Endothelial cell of umbilical vein (primary cell): ENCODE measurements around the gene FAM174B. TPM values are rescaled to one million over a fixed set of nuclear protein-coding genes. Genes with fewer than 3 reads are reported as not detected.

Experiments
- BruUV-seq: library from RNA; stranded (reverse); fragments of 400-500 nt; replicated peaks from 2 replicates; lab custom pipeline; 2021; lab: Mats Ljungman, UMichigan
- CTCF ChIA-PET: fragments of 300-600, 350-600 bp; sonication (Branson Sonifier 250); formaldehyde crosslinking; loops from one replicate; lab custom pipeline; 2021; ENCODE audit warnings: antibody characterized with exemption, inconsistent platforms; lab: Charles Lee
- POLR2A ChIA-PET: fragments of 300-600, 350-600 bp; sonication (Branson Sonifier 250); formaldehyde crosslinking; loops from one replicate; lab custom pipeline; 2021; ENCODE audit warnings: antibody characterized with exemption, inconsistent platforms; lab: Charles Lee
- DNase-seq: peaks from one replicate; pipeline ENCODE4 v3.0.0-alpha.2; 2011; ENCODE audit warnings: low read depth, low spot score
- FAIRE-seq: peaks from 2 replicates; lab custom pipeline; 2011; peaks lifted over from hg19 to GRCh38; lab: Jason Lieb, UNC
- H2AFZ ChIP-seq: 2 replicates; pipeline ENCODE4 v1.6.0; 2012; ENCODE audit warnings: low read depth, low read length, control low read depth, inconsistent platforms
- H3K27ac ChIP-seq: 2 replicates; pipeline ENCODE4 v1.5.1; 2011; ENCODE audit warnings: low read depth, mild to moderate bottlenecking, control low read depth, low read length, moderate library complexity; ENCODE audit not compliant: insufficient read depth
- H3K27me3 ChIP-seq, 2 experiments: 2 replicates each; pipeline versions ENCODE4 v1.6.0 to v1.6.1; 2011; ENCODE audit warnings: low read length in 2 of 2, mixed read lengths in 1 of 2; ENCODE audit not compliant: control insufficient read depth in 2 of 2, insufficient read depth in 2 of 2
- H3K36me3 ChIP-seq, 2 experiments: 2 replicates in 1 of 2; 3 replicates in 1 of 2; pipeline ENCODE4 v1.5.1; 2011; ENCODE audit warnings: low read length in 2 of 2, mild to moderate bottlenecking in 1 of 2, moderate library complexity in 1 of 2; ENCODE audit not compliant: control insufficient read depth in 2 of 2, insufficient read depth in 2 of 2; ENCODE audit errors: extremely low read depth in 1 of 2
- H3K4me1 ChIP-seq: 3 replicates; pipeline ENCODE4 v1.5.1; 2011; ENCODE audit warnings: mild to moderate bottlenecking, low read length; ENCODE audit not compliant: control insufficient read depth, insufficient read depth; ENCODE audit errors: extremely low read depth
- H3K4me2 ChIP-seq: 2 replicates; pipeline ENCODE4 v1.6.1; 2011; ENCODE audit warnings: low read length, control low read depth, mixed read lengths; ENCODE audit not compliant: insufficient read depth
- H3K4me3 ChIP-seq, 3 experiments: fragments of 200-600 bp in 1 of 3; sonication (generic), shearing (Covaris generic) in 1 of 3; replicated peaks in 1 of 3; 2 replicates each; pipeline ENCODE4 v1.5.1; 2011 to 2016; ENCODE audit warnings: control low read depth in 3 of 3, low read length in 3 of 3, mild to moderate bottlenecking in 2 of 3, inconsistent platforms in 1 of 3, low read depth in 1 of 3, moderate library complexity in 1 of 3; ENCODE audit not compliant: insufficient read depth in 1 of 3
- H3K79me2 ChIP-seq: 2 replicates; pipeline ENCODE4 v1.6.0; 2012; ENCODE audit warnings: low read length, inconsistent platforms; ENCODE audit not compliant: control insufficient read depth, insufficient read depth
- H3K9ac ChIP-seq: replicated peaks from 2 replicates; pipeline ENCODE3; 2011; ENCODE audit warnings: low read length, control low read depth; ENCODE audit not compliant: insufficient read depth; ENCODE audit errors: extremely low read depth
- H3K9me1 ChIP-seq: replicated peaks from 3 replicates; pipeline ENCODE4 v1.6.0; 2011; ENCODE audit warnings: mild to moderate bottlenecking, low read length; ENCODE audit not compliant: control insufficient read depth, insufficient read depth; ENCODE audit errors: extremely low read depth
- H3K9me3 ChIP-seq: replicated peaks from 2 replicates; pipeline ENCODE4 v1.5.1; 2012; ENCODE audit warnings: low read length, inconsistent platforms; ENCODE audit not compliant: control insufficient read depth, insufficient read depth
- H4K20me1 ChIP-seq: replicated peaks from 2 replicates; pipeline ENCODE3; 2011; ENCODE audit warnings: mild to moderate bottlenecking, low read length; ENCODE audit not compliant: control insufficient read depth, insufficient read depth; ENCODE audit errors: extremely low read depth
- EZH2 ChIP-seq: IDR thresholded peaks from 2 replicates; pipeline ENCODE4 v1.6.1; 2012; ENCODE audit warnings: borderline replicate concordance, low read depth, mild to moderate bottlenecking, moderate library complexity, low read length, inconsistent platforms; ENCODE audit not compliant: severe bottlenecking
- FOS ChIP-seq: IDR thresholded peaks from 2 replicates; pipeline ENCODE4 v1.6.1; 2011; ENCODE audit warnings: mild to moderate bottlenecking, low read length, moderate library complexity, borderline replicate concordance; ENCODE audit not compliant: insufficient read depth
- GATA2 ChIP-seq: IDR thresholded peaks from 2 replicates; pipeline ENCODE4 v1.7.0; 2011; ENCODE audit warnings: low read depth, mild to moderate bottlenecking, moderate library complexity, mixed read lengths, low read length; ENCODE audit not compliant: insufficient read length, insufficient read depth
- MYC ChIP-seq: IDR thresholded peaks from one replicate; pipeline ENCODE4 v1.6.1; 2011; ENCODE audit warnings: mild to moderate bottlenecking, low read depth, low read length
- POLR2AphosphoS5 ChIP-seq: IDR thresholded peaks from 2 replicates; pipeline ENCODE4 v1.6.1; 2012; ENCODE audit warnings: low read depth, mild to moderate bottlenecking, control low read depth, low read length, moderate library complexity; ENCODE audit not compliant: insufficient read depth
- dilution Hi-C: fragments of 300-500 bp; cut with MboI; formaldehyde crosslinking; loops from one replicate; pipeline ENCODE4 v1.15.0; 2019; ENCODE audit warnings: low sequenced_read_pairs; ENCODE audit not compliant: extremely low pct_ligation_motif_present
- intact Hi-C: fragments of 100-400 bp; cut with micrococcal nuclease; formaldehyde crosslinking; loops from one replicate; pipeline ENCODE4 v1.10.0; 2022
- polyA plus RNA-seq, 4 experiments: library from polyadenylated mRNA; depleted of rRNA in 3 of 4; stranded (reverse) in 3 of 4; unstranded in 1 of 4; fragments of >200 nt; gene quantifications; 2 replicates each; pipeline versions ENCODE4 v1.2.1 to v1.2.3, GENCODE V29; 2011 to 2012; ENCODE audit warnings: missing spikeins in 1 of 4
- total RNA-seq: library from RNA; stranded (reverse); gene quantifications from 2 replicates; pipeline ENCODE4 v1.2.3, GENCODE V29; 2021
- TF ChIP-seq, protein P1 (sequence below): IDR thresholded peaks from 2 replicates; pipeline ENCODE4 v1.6.1; 2011; ENCODE audit not compliant: insufficient read depth, insufficient read length
- TF ChIP-seq, protein P2 (sequence below), 2 donors: IDR thresholded peaks; 1 replicate in 1 of 2; 2 replicates in 1 of 2; pipeline ENCODE4 v1.5.1; 2011; ENCODE audit warnings: low read length in 2 of 2, mild to moderate bottlenecking in 2 of 2, moderate library complexity in 2 of 2, control low read depth in 1 of 2, inconsistent platforms in 1 of 2, low read depth in 1 of 2; ENCODE audit not compliant: insufficient read depth in 1 of 2; ENCODE audit errors: extremely low read depth in 1 of 2

The FAM174B gene
- total and polyA plus RNA-seq, 2 donors (not counting 3 experiments of a cell fraction or from before 2014, with no cell fraction given): 25.9 to 30.2 TPM

DNA sequence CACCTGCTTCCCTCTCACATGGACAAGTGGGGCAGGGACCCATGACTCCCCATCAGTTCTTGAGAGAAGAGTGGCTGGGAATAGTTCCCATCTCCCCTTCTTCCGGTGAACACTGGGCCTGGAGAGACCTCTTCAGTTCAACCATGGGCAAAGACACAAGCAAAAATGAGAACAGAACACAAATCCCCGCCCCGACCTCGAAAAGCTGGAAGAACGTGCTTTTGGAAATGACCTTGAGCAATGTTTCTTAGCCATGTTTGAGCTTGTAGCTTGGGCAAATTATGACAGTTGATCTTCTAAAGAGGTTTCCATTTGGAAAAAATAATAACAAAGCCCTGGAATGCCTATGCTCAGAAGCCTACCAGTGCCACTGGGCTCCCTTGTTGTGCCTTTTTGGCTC lies 59.0 kb downstream of the FAM174B start:
- POLR2A ChIA-PET: no interaction called here
- Histone ChIP-seq H3K9ac (no peak overlapping the region), H3K4me2 (no peak overlapping the region), H3K4me3 (no peak overlapping the region), H4K20me1 (no peaks in the 10 kb centered on the region), H3K27me3 (peaks cover 0 to 27% of the 10 kb centered on the region in 2 experiments), H3K36me3 (no peaks in the 10 kb centered on the region), H3K27ac (no peak overlapping the region), H3K9me3 (no peaks in the 10 kb centered on the region), H3K79me2 (no peaks in the 10 kb centered on the region), H3K9me1 (no peaks in the 10 kb centered on the region), H3K4me1 (no peaks in the 10 kb centered on the region), H2AFZ (no peak overlapping the region)
- CTCF ChIA-PET: interaction anchor here (2.3 to 2.7 kb wide), 2 partner anchors 75 to 118 kb away, joined by 9 to 40 read pairs; no protein-coding TSS in a partner anchor
- intact Hi-C loops: no loop called here
- TF ChIP-seq, protein P1, sequence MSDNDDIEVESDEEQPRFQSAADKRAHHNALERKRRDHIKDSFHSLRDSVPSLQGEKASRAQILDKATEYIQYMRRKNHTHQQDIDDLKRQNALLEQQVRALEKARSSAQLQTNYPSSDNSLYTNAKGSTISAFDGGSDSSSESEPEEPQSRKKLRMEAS: no peak
- TF ChIP-seq POLR2AphosphoS5: no peak
- no peak for TF ChIP-seq GATA2
- TF ChIP-seq, protein P2, sequence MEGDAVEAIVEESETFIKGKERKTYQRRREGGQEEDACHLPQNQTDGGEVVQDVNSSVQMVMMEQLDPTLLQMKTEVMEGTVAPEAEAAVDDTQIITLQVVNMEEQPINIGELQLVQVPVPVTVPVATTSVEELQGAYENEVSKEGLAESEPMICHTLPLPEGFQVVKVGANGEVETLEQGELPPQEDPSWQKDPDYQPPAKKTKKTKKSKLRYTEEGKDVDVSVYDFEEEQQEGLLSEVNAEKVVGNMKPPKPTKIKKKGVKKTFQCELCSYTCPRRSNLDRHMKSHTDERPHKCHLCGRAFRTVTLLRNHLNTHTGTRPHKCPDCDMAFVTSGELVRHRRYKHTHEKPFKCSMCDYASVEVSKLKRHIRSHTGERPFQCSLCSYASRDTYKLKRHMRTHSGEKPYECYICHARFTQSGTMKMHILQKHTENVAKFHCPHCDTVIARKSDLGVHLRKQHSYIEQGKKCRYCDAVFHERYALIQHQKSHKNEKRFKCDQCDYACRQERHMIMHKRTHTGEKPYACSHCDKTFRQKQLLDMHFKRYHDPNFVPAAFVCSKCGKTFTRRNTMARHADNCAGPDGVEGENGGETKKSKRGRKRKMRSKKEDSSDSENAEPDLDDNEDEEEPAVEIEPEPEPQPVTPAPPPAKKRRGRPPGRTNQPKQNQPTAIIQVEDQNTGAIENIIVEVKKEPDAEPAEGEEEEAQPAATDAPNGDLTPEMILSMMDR (IDR thresholded peaks at IDR 0.05; ENCODE audit: extremely low read depth in 1 of 2, insufficient read depth in 1 of 2, low read depth in 1 of 2, low read length in 2 of 2): no peak
- no peak for TF ChIP-seq EZH2
- no peak for TF ChIP-seq FOS
- no peak for TF ChIP-seq MYC
- BruUV-seq: no TSS peak
- DNase-seq (no peak), FAIRE-seq (no peak)
- dilution Hi-C loops: no loop called here
